HL-60 (cell line): ENCODE data around the gene PLA2G3.
A peak's percentile ranks its signal among the peaks of the same experiment; 100 is the strongest.

Experiments
- DNase-seq, 2 experiments: peaks; one replicate each; pipeline ENCODE4 v3.0.0-alpha.2; 2010 to 2020; ENCODE audit warnings: low read depth in 1 of 2, low spot score in 1 of 2
- H3K27ac ChIP-seq: fragments of 250-450 bp; sonication (Bioruptor Pico); replicated peaks from 2 replicates; pipeline ENCODE4 v1.5.1; 2020; ENCODE audit warnings: mild to moderate bottlenecking, moderate library complexity
- H3K27me3 ChIP-seq: fragments of 250-450 bp; sonication (Bioruptor Pico); 2 replicates; pipeline ENCODE4 v1.5.1; 2021; ENCODE audit warnings: mild to moderate bottlenecking, moderate library complexity; ENCODE audit not compliant: insufficient read depth, poor library complexity, severe bottlenecking
- H3K4me3 ChIP-seq: replicated peaks from 2 replicates; pipeline ENCODE4 v1.5.1; 2011; ENCODE audit warnings: mild to moderate bottlenecking, control low read depth, low read length; ENCODE audit not compliant: insufficient read depth
- GABPA ChIP-seq: IDR thresholded peaks from 2 replicates; pipeline ENCODE4 v1.6.1; 2012; ENCODE audit warnings: low read depth
- POLR2AphosphoS5 ChIP-seq: IDR thresholded peaks from 2 replicates; pipeline ENCODE4 v1.6.1; 2012; ENCODE audit warnings: low read depth
- REST ChIP-seq: IDR thresholded peaks from 2 replicates; pipeline ENCODE4 v1.6.1; 2012; ENCODE audit warnings: low read depth; ENCODE audit not compliant: insufficient replicate concordance
- SPI1 ChIP-seq: IDR thresholded peaks from 2 replicates; pipeline ENCODE4 v1.6.1; 2012; ENCODE audit warnings: low read depth, mild to moderate bottlenecking, borderline replicate concordance
- TF ChIP-seq, protein P1 (sequence below): IDR thresholded peaks from one replicate; pipeline ENCODE4 v1.5.1; 2011; ENCODE audit warnings: low read length, control low read depth, inconsistent platforms; ENCODE audit not compliant: insufficient read depth

Gene PLA2G3

GRCh38 chr22:31107178-31107893, 33.0 kb downstream of the PLA2G3 start, which contains the start of gene SELENOM:
SELENOM (minus strand) TSS chr22:31107568; CDS start chr22:31107505, 63 bp downstream.
- Histone ChIP-seq H3K27me3 (peaks cover 3% of the 10 kb centered on the region), H3K27ac (no peak within 1 kb of the TSS), H3K4me3 (peak within 1 kb of the TSS; percentile 40)
- DNase-seq: peak; percentile 86 to 90
- TF ChIP-seq, protein P1, sequence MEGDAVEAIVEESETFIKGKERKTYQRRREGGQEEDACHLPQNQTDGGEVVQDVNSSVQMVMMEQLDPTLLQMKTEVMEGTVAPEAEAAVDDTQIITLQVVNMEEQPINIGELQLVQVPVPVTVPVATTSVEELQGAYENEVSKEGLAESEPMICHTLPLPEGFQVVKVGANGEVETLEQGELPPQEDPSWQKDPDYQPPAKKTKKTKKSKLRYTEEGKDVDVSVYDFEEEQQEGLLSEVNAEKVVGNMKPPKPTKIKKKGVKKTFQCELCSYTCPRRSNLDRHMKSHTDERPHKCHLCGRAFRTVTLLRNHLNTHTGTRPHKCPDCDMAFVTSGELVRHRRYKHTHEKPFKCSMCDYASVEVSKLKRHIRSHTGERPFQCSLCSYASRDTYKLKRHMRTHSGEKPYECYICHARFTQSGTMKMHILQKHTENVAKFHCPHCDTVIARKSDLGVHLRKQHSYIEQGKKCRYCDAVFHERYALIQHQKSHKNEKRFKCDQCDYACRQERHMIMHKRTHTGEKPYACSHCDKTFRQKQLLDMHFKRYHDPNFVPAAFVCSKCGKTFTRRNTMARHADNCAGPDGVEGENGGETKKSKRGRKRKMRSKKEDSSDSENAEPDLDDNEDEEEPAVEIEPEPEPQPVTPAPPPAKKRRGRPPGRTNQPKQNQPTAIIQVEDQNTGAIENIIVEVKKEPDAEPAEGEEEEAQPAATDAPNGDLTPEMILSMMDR: peak; percentile 72
- no peak for TF ChIP-seq POLR2AphosphoS5

- Histone ChIP-seq H3K27me3 (peaks cover 3% of the 10 kb centered on the region), H3K4me3 (no peak overlapping the region), H3K27ac (no peak overlapping the region)
- TF ChIP-seq, protein P1: no peak
- TF ChIP-seq REST (no peak), GABPA (no peak), SPI1 (no peak), POLR2AphosphoS5 (no peak)
- no peak for DNase-seq
Observed at GRCh38 chr22:31106731-31107177, 33.6 kb downstream of the PLA2G3 start.

DNA sequence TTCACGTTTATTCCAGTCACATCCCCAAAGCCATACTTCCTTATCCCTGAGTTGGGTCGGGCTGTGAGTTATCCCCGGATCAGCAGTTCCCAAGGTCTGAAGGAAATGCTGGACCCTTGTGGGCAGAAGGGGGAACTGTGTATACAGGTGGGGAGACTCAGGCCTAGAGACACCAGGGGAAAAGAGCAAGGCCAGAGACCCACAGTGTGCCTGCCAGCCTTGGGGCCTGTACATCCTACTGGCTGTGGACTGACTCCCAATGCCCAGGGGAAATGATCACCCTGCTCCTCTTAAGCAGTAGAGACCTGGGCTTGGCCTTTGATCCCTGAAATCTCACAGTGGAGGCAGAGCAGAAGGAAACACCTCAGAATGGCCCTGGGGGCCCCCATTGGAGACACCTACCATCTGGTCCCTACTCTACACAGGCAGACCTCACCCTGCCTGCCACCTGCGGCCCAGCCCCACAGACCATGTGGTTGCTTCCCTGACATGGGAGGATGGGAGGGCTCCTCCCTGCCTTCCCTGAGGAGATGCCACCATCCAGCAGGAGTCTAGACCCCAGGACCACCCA, 34.2 kb downstream of the PLA2G3 start:
- no peak for DNase-seq
- Histone ChIP-seq H3K27me3 (peaks cover 3% of the 10 kb centered on the region), H3K27ac (no peak overlapping the region), H3K4me3 (no peak overlapping the region)
- TF ChIP-seq GABPA: no peak
- no peak for TF ChIP-seq POLR2AphosphoS5
- no peak for TF ChIP-seq REST
- TF ChIP-seq, protein P1: no peak
- no peak for TF ChIP-seq SPI1
